ENCODE data around the gene CAMK2A.

GRCh38 chr5:150189728-150190502 is 99.7 kb downstream of the CAMK2A start, which contains the start of gene SLC6A7:
- no peak for TF ChIP-seq CTCF (IDR thresholded peaks at IDR 0.05; ENCODE audit: low read depth, low read length, poor library complexity, severe bottlenecking)
- no peak for TF ChIP-seq EZH2phosphoT487 (IDR thresholded peaks at IDR 0.05; ENCODE audit: borderline replicate concordance, low read length)
